ENCODE results near the gene PRKN. TPM values are rescaled to one million over a fixed set of nuclear protein-coding genes. Genes with fewer than 3 reads are reported as not detected.

Gene PRKN
- total and polyA plus RNA-seq, 9 of the 15 experiments (the other 6 are each of a cell fraction or from before 2014, with no cell fraction given) = 0.03 to 0.96 (median 0.15) TPM; not detected in 2

DNA sequence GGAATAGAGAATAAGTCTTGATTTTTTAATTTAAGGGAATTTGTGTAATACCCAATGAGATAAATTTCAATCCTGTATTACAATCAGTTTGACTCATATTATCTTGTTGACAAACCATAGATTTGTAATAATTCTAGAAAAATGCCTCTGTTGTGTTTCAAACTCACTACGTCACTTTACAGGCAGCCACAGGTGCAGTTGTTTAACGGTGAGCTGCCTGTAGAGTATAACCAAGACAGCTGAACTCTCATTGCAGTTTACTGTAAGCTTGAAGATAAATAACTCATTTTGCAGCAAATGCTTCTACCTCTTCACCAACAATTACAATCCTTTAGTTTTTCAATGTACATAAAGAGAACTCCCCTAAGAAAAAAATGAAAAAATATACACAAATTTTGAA lies 114.3 kb downstream of the PRKN start:
- ChIA-PET CTCF (ENCODE audit: low intra/inter-chr PET ratio) (no interaction called here), POLR2A (no interaction called here)
- no peaks in the 10 kb centered on the region for H3K9me1 ChIP-seq (ENCODE audit: control insufficient read depth, insufficient read depth, low read length)
- no peaks in the 10 kb centered on the region for H3K79me2 ChIP-seq (ENCODE audit: control insufficient read depth, insufficient read depth, low read length)
- H3K27me3 ChIP-seq (ENCODE audit: control insufficient read depth in 2 of 2, insufficient read depth in 2 of 2, low read length in 2 of 2) = no peaks in the 10 kb centered on the region
- in situ Hi-C loops (cut with MboI) (no loop called here), intact Hi-C loops (cut with micrococcal nuclease) (no loop called here)
- FAIRE-seq (no peak), DNase-seq (ENCODE audit: extremely low read depth in 1 of 4, low spot score in 3 of 4) (no peak), ATAC-seq (no peak)
- no peak overlapping the region for H2AFZ ChIP-seq (ENCODE audit: low read depth, low read length)
- no TSS peak for BruUV-seq (replicated peaks)
- 0% methylated on average over 2 of the region's 2 CpGs for WGBS (ENCODE audit: insufficient coverage, low coverage, missing lambda C conversion rate)
- H4K20me1 ChIP-seq (replicated peaks; ENCODE audit: control insufficient read depth, insufficient read depth, low read length) = no peaks in the 10 kb centered on the region
- H3K9ac ChIP-seq (ENCODE audit: insufficient read depth in 1 of 2, low read depth in 2 of 2, low read length in 2 of 2) = no peak overlapping the region
- H3K36me3 ChIP-seq (ENCODE audit: control insufficient read depth, insufficient read depth, low read length) = no peaks in the 10 kb centered on the region
- H3K4me2 ChIP-seq (ENCODE audit: insufficient read depth, low read length) = no peak overlapping the region
- no peaks in the 10 kb centered on the region for H3K9me3 ChIP-seq (replicated peaks; ENCODE audit: control insufficient read depth, insufficient read depth, low read depth, low read length)
- no peak overlapping the region for H3K4me3 ChIP-seq
- no peaks in the 10 kb centered on the region for H3K4me1 ChIP-seq (replicated peaks in 1 of 2; ENCODE audit: control insufficient read depth in 2 of 2, insufficient read depth in 2 of 2, low read length in 2 of 2)
- H3K27ac ChIP-seq (ENCODE audit: extremely low read depth, low read depth, low read length) = no peak overlapping the region
- TF ChIP-seq, protein P1, sequence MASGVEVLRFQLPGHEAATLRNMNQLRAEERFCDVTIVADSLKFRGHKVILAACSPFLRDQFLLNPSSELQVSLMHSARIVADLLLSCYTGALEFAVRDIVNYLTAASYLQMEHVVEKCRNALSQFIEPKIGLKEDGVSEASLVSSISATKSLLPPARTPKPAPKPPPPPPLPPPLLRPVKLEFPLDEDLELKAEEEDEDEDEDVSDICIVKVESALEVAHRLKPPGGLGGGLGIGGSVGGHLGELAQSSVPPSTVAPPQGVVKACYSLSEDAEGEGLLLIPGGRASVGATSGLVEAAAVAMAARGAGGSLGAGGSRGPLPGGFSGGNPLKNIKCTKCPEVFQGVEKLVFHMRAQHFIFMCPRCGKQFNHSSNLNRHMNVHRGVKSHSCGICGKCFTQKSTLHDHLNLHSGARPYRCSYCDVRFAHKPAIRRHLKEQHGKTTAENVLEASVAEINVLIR (CRISPR knock-in tag; IDR thresholded peaks at IDR 0.05) = no peak
- TF ChIP-seq ZNF589 (CRISPR knock-in tag; IDR thresholded peaks at IDR 0.05; ENCODE audit: low read depth) (no peak), MECOM (CRISPR knock-in tag; IDR thresholded peaks at IDR 0.05) (no peak), ZFX (CRISPR knock-in tag; IDR thresholded peaks at IDR 0.05) (no peak), ZNF695 (CRISPR knock-in tag; IDR thresholded peaks at IDR 0.05) (no peak)
- TF ChIP-seq, protein P2, sequence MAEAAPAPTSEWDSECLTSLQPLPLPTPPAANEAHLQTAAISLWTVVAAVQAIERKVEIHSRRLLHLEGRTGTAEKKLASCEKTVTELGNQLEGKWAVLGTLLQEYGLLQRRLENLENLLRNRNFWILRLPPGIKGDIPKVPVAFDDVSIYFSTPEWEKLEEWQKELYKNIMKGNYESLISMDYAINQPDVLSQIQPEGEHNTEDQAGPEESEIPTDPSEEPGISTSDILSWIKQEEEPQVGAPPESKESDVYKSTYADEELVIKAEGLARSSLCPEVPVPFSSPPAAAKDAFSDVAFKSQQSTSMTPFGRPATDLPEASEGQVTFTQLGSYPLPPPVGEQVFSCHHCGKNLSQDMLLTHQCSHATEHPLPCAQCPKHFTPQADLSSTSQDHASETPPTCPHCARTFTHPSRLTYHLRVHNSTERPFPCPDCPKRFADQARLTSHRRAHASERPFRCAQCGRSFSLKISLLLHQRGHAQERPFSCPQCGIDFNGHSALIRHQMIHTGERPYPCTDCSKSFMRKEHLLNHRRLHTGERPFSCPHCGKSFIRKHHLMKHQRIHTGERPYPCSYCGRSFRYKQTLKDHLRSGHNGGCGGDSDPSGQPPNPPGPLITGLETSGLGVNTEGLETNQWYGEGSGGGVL (CRISPR knock-in tag; IDR thresholded peaks at IDR 0.05) = no peak
- TF ChIP-seq, protein P3, sequence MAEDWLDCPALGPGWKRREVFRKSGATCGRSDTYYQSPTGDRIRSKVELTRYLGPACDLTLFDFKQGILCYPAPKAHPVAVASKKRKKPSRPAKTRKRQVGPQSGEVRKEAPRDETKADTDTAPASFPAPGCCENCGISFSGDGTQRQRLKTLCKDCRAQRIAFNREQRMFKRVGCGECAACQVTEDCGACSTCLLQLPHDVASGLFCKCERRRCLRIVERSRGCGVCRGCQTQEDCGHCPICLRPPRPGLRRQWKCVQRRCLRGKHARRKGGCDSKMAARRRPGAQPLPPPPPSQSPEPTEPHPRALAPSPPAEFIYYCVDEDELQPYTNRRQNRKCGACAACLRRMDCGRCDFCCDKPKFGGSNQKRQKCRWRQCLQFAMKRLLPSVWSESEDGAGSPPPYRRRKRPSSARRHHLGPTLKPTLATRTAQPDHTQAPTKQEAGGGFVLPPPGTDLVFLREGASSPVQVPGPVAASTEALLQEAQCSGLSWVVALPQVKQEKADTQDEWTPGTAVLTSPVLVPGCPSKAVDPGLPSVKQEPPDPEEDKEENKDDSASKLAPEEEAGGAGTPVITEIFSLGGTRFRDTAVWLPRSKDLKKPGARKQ (CRISPR knock-in tag; IDR thresholded peaks at IDR 0.05) = no peak
- TF ChIP-seq, protein P4, sequence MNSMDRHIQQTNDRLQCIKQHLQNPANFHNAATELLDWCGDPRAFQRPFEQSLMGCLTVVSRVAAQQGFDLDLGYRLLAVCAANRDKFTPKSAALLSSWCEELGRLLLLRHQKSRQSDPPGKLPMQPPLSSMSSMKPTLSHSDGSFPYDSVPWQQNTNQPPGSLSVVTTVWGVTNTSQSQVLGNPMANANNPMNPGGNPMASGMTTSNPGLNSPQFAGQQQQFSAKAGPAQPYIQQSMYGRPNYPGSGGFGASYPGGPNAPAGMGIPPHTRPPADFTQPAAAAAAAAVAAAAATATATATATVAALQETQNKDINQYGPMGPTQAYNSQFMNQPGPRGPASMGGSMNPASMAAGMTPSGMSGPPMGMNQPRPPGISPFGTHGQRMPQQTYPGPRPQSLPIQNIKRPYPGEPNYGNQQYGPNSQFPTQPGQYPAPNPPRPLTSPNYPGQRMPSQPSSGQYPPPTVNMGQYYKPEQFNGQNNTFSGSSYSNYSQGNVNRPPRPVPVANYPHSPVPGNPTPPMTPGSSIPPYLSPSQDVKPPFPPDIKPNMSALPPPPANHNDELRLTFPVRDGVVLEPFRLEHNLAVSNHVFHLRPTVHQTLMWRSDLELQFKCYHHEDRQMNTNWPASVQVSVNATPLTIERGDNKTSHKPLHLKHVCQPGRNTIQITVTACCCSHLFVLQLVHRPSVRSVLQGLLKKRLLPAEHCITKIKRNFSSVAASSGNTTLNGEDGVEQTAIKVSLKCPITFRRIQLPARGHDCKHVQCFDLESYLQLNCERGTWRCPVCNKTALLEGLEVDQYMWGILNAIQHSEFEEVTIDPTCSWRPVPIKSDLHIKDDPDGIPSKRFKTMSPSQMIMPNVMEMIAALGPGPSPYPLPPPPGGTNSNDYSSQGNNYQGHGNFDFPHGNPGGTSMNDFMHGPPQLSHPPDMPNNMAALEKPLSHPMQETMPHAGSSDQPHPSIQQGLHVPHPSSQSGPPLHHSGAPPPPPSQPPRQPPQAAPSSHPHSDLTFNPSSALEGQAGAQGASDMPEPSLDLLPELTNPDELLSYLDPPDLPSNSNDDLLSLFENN (IDR thresholded peaks at IDR 0.05; ENCODE audit: low read depth in 2 of 2, low read length in 2 of 2) = no peak
- TF ChIP-seq, protein P5, sequence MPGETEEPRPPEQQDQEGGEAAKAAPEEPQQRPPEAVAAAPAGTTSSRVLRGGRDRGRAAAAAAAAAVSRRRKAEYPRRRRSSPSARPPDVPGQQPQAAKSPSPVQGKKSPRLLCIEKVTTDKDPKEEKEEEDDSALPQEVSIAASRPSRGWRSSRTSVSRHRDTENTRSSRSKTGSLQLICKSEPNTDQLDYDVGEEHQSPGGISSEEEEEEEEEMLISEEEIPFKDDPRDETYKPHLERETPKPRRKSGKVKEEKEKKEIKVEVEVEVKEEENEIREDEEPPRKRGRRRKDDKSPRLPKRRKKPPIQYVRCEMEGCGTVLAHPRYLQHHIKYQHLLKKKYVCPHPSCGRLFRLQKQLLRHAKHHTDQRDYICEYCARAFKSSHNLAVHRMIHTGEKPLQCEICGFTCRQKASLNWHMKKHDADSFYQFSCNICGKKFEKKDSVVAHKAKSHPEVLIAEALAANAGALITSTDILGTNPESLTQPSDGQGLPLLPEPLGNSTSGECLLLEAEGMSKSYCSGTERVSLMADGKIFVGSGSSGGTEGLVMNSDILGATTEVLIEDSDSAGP (CRISPR knock-in tag; IDR thresholded peaks at IDR 0.05) = no peak
- TF ChIP-seq, protein P6, sequence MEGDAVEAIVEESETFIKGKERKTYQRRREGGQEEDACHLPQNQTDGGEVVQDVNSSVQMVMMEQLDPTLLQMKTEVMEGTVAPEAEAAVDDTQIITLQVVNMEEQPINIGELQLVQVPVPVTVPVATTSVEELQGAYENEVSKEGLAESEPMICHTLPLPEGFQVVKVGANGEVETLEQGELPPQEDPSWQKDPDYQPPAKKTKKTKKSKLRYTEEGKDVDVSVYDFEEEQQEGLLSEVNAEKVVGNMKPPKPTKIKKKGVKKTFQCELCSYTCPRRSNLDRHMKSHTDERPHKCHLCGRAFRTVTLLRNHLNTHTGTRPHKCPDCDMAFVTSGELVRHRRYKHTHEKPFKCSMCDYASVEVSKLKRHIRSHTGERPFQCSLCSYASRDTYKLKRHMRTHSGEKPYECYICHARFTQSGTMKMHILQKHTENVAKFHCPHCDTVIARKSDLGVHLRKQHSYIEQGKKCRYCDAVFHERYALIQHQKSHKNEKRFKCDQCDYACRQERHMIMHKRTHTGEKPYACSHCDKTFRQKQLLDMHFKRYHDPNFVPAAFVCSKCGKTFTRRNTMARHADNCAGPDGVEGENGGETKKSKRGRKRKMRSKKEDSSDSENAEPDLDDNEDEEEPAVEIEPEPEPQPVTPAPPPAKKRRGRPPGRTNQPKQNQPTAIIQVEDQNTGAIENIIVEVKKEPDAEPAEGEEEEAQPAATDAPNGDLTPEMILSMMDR (IDR thresholded peaks at IDR 0.05 in 2 of 3, conservative IDR thresholded peaks at IDR 0.05 in 1 of 3; ENCODE audit: insufficient read depth in 2 of 3, low read depth in 1 of 3, low read length in 3 of 3) = no peak
